Measurements from ENCODE around the gene ENO2.

Gene ENO2

DNA sequence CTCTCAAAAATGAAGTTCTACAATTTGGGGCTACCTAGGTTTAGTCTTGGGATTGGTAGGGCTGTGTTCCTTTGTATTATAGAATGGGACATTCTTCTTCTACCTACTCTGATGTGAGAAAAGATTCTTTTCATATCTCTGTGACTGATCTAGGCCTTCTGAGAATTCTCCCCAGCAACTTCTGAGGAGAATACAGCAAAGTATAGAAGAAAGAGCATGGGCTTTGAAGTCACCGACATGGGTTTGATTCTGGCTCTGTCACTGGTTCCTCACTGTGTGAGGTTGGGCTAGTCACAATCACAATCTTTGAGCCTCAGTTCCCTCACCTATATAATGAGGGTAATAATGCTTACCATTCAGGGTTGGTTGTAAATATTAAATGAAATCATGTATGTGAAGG lies 18.4 kb downstream of the ENO2 start:
- DNase-seq (ENCODE audit: low spot score) = no peak

DNA sequence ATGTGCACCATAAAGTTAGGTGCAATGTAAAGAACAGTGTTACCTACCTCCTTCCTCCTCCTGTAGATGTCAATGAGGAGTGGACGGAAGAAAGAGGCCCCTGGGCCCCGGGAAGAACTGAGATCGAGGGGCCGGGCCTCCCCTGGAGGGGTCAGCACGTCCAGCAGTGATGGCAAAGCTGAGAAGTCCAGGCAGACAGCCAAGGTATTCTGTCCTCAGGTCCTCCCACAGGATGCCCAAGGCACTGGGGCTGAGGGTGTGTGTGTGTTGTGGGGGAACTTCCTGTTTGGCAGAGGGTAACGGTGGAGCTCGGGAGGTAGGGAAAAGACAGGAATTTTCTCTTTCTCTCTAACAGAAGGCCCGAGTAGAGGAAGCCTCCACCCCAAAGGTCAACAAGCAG lies 19.7 kb downstream of the ENO2 start:
- DNase-seq (ENCODE audit: low spot score) = no peak

GRCh38 chr12:6935371-6936193 lies 21.2 kb downstream of the ENO2 start:
- no peak for DNase-seq (ENCODE audit: low spot score)

GRCh38 chr12:6936194-6936635 lies 21.8 kb downstream of the ENO2 start:
- no peak for DNase-seq (ENCODE audit: low spot score)

GRCh38 chr12:6936636-6937480 lies 22.5 kb downstream of the ENO2 start:
- DNase-seq (ENCODE audit: low spot score) = no peak

DNA sequence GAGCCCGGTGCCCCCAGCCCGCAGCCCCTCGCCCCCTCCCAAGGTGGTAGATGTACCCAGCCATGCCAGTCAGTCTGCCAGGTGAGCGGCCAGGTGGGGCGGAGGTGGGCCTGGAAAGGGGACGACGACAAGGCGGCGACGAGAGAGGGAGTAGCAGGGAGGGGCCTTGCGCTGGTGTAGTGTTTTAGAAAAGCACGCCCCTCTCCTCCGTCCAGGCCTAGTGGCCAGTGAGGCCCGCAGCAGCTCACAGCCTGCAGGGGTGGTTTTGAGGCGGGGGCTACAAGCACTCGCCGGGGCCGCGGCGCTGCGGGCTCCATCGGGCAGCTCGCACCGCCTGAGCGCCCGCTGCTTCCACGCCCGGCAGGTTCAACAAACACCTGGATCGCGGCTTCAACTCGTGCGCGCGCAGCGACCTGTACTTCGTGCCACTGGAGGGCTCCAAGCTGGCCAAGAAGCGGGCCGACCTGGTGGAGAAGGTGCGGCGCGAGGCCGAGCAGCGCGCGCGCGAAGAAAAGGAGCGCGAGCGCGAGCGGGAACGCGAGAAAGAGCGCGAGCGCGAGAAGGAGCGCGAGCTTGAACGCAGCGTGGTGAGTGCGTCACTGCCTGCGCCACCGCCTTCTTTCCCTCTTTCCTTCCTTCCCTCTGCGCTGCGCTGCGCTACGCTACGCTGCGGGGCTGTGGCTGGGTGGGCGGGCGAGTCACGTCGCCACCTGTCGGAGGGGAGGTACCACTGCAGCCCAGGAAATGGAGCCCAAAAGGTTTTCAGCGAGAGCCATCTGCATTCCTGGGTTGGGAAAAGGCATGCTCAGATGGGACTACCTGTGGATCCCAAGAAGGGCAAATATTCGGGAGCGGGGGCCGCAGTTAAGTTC lies 23.3 kb downstream of the ENO2 start:
- DNase-seq (ENCODE audit: low spot score) = peak; percentile 92

DNA sequence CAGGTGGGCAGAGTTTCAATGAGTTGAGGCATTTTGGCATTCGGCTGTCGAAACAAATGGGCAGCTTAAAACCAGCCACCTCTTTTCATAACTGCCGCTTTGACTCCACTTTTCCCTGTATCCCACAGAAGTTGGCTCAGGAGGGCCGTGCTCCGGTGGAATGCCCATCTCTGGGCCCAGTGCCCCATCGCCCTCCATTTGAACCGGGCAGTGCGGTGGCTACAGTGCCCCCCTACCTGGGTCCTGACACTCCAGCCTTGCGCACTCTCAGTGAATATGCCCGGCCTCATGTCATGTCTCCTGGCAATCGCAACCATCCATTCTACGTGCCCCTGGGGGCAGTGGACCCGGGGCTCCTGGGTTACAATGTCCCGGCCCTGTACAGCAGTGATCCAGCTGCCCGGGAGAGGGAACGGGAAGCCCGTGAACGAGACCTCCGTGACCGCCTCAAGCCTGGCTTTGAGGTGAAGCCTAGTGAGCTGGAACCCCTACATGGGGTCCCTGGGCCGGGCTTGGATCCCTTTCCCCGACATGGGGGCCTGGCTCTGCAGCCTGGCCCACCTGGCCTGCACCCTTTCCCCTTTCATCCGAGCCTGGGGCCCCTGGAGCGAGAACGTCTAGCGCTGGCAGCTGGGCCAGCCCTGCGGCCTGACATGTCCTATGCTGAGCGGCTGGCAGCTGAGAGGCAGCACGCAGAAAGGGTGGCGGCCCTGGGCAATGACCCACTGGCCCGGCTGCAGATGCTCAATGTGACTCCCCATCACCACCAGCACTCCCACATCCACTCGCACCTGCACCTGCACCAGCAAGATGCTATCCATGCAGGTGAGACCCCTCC lies 24.2 kb downstream of the ENO2 start:
- DNase-seq (ENCODE audit: low spot score) = no peak

GRCh38 chr12:6939191-6939540 lies 24.8 kb downstream of the ENO2 start:
- no peak for DNase-seq (ENCODE audit: low spot score)

GRCh38 chr12:6941267-6941666 lies 26.9 kb downstream of the ENO2 start:
- no peak for DNase-seq (ENCODE audit: low spot score)

DNA sequence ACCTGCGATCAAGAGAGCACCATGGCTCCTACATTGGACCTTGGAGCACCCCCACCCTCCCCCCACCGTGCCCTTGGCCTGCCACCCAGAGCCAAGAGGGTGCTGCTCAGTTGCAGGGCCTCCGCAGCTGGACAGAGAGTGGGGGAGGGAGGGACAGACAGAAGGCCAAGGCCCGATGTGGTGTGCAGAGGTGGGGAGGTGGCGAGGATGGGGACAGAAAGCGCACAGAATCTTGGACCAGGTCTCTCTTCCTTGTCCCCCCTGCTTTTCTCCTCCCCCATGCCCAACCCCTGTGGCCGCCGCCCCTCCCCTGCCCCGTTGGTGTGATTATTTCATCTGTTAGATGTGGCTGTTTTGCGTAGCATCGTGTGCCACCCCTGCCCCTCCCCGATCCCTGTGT lies 27.4 kb downstream of the ENO2 start:
- no peak for DNase-seq (ENCODE audit: low spot score)

GRCh38 chr12:6942331-6942665 lies 27.9 kb downstream of the ENO2 start:
- no peak for DNase-seq (ENCODE audit: low spot score)

DNA sequence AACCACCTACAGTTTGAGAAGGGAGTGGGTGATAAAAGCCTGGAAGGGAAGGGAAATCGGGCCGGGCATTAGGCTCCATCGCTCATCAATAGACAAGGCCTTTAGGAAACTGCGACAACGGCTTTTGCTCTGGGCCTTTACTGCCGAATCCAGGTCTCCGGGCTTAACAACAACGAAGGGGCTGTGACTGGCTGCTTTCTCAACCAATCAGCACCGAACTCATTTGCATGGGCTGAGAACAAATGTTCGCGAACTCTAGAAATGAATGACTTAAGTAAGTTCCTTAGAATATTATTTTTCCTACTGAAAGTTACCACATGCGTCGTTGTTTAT lies 29.0 kb downstream of the ENO2 start:
- DNase-seq (ENCODE audit: low spot score) = peak; percentile 93

- peak; percentile 77 for DNase-seq (ENCODE audit: low spot score)
Measured at GRCh38 chr12:6943722-6944380, 29.5 kb downstream of the ENO2 start, which contains the start of the genes C12orf57 and RNU7-1. C12orf57 (plus strand) TSS chr12:6944022; CDS start chr12:6944122, 100 bp downstream. RNU7-1 (plus strand) TSS chr12:6943816.

GRCh38 chr12:6944381-6945186 lies 30.2 kb downstream of the ENO2 start:
- peak; percentile 93 for DNase-seq (ENCODE audit: low spot score)

GRCh38 chr12:6945613-6946012 lies 31.2 kb downstream of the ENO2 start:
- no peak for DNase-seq (ENCODE audit: low spot score)

GRCh38 chr12:6946033-6946919 lies 31.9 kb downstream of the ENO2 start:
- DNase-seq (ENCODE audit: low spot score) = no peak

- DNase-seq (ENCODE audit: low spot score) = no peak
Measured at GRCh38 chr12:6946920-6947374, 32.6 kb downstream of the ENO2 start.

DNA sequence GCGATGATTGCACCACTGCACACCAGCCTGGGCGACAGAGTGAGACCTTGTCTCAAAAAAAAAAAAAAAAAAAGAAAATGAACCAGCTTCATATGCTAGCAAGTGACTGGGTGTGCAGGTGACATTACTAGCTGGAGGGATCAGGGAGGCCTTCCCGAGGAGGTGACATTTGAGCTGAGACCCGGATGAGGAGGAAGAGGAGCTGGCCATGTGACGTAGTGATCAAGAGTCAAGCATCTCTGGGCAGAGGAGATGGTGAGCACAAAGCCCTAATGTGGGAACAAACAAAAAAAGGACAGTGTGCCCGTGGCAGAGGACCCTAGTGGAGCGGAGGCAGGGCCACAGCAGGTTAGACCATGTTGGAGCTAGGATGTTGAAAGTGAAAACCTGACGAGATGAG lies 33.2 kb downstream of the ENO2 start:
- DNase-seq (ENCODE audit: low spot score) = no peak

Measured in AG08396 (cell line).